ENCODE measurements around the gene ADCY9. TPM values are rescaled to one million over a fixed set of nuclear protein-coding genes. Genes with fewer than 3 reads are reported as not detected.
"Not testable (repeated sequence)": the region's sequence is repeated elsewhere in the genome, so short reads cannot be mapped to it uniquely, and the experiment has no call there.

ADCY9 gene
- total and polyA plus RNA-seq, 8 donors, result 6.6 to 20.9 (median 18.0) TPM

- Histone ChIP-seq H3K27ac (no peak overlapping the region), H3K4me3 (no peak overlapping the region), H3K36me3 (no peaks in the 10 kb centered on the region), H3K9me3 (no peaks in the 10 kb centered on the region), H3K27me3 (no peaks in the 10 kb centered on the region), H3K4me1 (no peaks in the 10 kb centered on the region)
- peak in 2 of 4 donors; percentile 21 to 30 for ATAC-seq
- no peak for FAIRE-seq
- intact Hi-C loops (cut with DNase I), result no loop called here
- DNase-seq, result no peak
- 39 to 50% methylated on average over 4 of the region's 4 CpGs for WGBS, 2 donors
- TF ChIP-seq, protein P1, sequence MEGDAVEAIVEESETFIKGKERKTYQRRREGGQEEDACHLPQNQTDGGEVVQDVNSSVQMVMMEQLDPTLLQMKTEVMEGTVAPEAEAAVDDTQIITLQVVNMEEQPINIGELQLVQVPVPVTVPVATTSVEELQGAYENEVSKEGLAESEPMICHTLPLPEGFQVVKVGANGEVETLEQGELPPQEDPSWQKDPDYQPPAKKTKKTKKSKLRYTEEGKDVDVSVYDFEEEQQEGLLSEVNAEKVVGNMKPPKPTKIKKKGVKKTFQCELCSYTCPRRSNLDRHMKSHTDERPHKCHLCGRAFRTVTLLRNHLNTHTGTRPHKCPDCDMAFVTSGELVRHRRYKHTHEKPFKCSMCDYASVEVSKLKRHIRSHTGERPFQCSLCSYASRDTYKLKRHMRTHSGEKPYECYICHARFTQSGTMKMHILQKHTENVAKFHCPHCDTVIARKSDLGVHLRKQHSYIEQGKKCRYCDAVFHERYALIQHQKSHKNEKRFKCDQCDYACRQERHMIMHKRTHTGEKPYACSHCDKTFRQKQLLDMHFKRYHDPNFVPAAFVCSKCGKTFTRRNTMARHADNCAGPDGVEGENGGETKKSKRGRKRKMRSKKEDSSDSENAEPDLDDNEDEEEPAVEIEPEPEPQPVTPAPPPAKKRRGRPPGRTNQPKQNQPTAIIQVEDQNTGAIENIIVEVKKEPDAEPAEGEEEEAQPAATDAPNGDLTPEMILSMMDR (IDR thresholded peaks at IDR 0.05), result no peak
Observed at GRCh38 chr16:4157376-4157825, 41.2 kb upstream of the ADCY9 start.

DNA sequence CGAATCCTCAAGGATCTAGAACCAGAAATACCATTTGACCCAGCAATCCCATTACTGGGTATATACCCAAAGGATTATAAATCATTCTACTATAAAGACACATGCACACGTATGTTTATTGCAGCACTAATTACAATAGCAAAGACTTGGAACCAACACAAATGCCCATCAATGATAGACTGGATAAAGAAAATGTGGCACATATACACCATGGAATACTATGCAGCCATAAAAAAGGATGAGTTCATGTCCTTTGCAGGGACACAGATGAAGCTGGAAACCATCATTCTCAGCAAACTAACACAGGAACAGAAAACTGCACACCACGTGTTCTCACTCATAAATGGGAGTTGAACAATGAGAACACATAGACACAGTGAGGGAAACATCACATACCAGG lies 40.3 kb upstream of the ADCY9 start:
- H3K27ac ChIP-seq; FAIRE-seq; ATAC-seq; H3K36me3 ChIP-seq; DNase-seq; H3K4me1 ChIP-seq; H3K9me3 ChIP-seq; H3K27me3 ChIP-seq; intact Hi-C loops (cut with DNase I); H3K4me3 ChIP-seq: not testable (repeated sequence)
- WGBS, 2 donors, result 84 to 90% methylated on average over 3 of the region's 3 CpGs

DNA sequence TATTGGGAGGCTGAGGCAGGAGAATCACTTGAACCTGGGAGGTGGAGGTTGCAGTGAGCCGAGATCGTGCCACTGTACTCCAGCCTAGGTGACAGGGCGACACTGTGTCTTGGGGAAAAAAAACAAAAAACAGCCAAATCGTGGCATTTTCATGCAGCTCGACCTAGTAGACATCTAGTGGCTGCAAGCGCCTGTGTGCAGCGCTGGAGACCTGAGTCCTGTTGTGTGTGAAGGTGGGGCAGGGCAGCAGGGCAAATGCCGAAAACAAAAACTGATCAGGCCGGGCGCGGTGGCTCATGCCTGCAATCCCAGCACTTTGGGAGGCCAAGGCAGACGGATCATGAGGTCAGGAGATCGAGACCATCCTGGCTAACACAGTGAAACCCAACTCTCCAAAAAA lies 37.1 kb upstream of the ADCY9 start:
- H3K4me3 ChIP-seq, H3K9me3 ChIP-seq: not testable (repeated sequence)
- 85 to 89% methylated on average over 13 of the region's 13 CpGs for WGBS, 2 donors

DNA sequence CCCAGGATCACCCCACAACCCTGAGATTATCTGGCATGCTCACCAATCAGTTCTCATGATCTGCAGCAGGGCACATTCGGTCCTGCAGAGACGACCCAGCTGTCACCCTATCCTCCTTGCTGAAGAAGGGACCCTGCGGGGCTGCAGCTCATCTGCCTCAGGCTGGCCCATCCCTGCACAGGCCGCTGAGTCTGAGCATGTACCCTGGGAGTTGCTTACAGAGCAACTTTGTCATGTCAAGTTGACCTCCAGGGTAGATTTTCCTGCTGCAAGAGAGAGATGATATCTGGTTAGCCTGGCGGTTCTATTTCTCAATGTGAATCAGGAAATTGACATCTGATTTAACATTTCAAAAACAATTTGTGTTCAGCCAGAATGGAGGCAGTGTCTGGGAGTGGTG lies 36.0 kb upstream of the ADCY9 start:
- no peak for DNase-seq
- Histone ChIP-seq H3K4me1 (no peaks in the 10 kb centered on the region), H3K36me3 (no peaks in the 10 kb centered on the region), H3K4me3 (no peak overlapping the region), H3K27me3 (no peaks in the 10 kb centered on the region), H3K27ac (no peak overlapping the region), H3K9me3 (no peaks in the 10 kb centered on the region)
- intact Hi-C loops (cut with DNase I), result no loop called here
- TF ChIP-seq, protein P1 (IDR thresholded peaks at IDR 0.05), result no peak
- FAIRE-seq, result no peak
- no peak for ATAC-seq
- 74 to 82% methylated on average over 5 of the region's 5 CpGs for WGBS, 2 donors

More for the DNA sequence above, 37.1 kb upstream of the ADCY9 start:
- H3K36me3 ChIP-seq; ATAC-seq; intact Hi-C loops (cut with DNase I); DNase-seq; H3K27ac ChIP-seq; FAIRE-seq; H3K27me3 ChIP-seq; H3K4me1 ChIP-seq: not testable (repeated sequence)

- H3K27me3 ChIP-seq, result no peaks in the 10 kb centered on the region
- WGBS, 2 donors, result 90 to 94% methylated on average over 10 of the region's 10 CpGs
- no peak for FAIRE-seq
- DNase-seq, result no peak
- no peaks in the 10 kb centered on the region for H3K36me3 ChIP-seq
- H3K4me3 ChIP-seq, result no peak overlapping the region
- no peak for ATAC-seq
- H3K4me1 ChIP-seq, result no peaks in the 10 kb centered on the region
- intact Hi-C loops (cut with DNase I), result no loop called here
- TF ChIP-seq, protein P1 (IDR thresholded peaks at IDR 0.05), result no peak
- no peak overlapping the region for H3K27ac ChIP-seq
- H3K9me3 ChIP-seq, result no peaks in the 10 kb centered on the region
Observed at GRCh38 chr16:4147236-4147635, 31.0 kb upstream of the ADCY9 start.

DNA sequence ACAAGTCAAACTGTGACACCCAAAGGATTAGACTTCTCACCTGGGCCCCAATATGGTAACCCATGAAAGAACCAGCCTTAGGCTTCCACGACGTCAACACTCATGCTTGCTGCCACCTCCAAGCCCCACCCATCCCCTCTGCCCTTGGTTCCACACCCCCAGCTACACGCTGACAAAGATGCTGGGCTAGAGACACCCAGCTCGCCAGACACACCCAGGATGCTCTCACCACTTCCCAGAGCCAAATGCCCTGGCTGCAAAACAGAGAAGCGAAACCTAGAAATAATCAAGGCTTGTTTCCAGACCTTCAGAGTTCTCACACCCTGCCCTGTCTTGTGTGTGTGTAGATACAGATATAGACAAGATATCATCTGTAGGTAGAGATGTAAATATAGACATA lies 26.0 kb upstream of the ADCY9 start:
- Histone ChIP-seq H3K9me3 (no peaks in the 10 kb centered on the region), H3K36me3 (no peaks in the 10 kb centered on the region), H3K4me1 (no peaks in the 10 kb centered on the region), H3K27ac (no peak overlapping the region), H3K27me3 (no peaks in the 10 kb centered on the region), H3K4me3 (no peak overlapping the region)
- no peak for DNase-seq
- intact Hi-C loops (cut with DNase I), result no loop called here
- FAIRE-seq, result no peak
- 74 to 79% methylated on average over 5 of the region's 5 CpGs for WGBS, 2 donors
- TF ChIP-seq, protein P1 (IDR thresholded peaks at IDR 0.05), result no peak
- ATAC-seq, result no peak
